NCI-H446 treated with DMSO at 0.1 percent for 48 hours (cell line): ENCODE measurements around the gene KCTD5.
A peak's percentile ranks its signal among the peaks of the same experiment; 100 is the strongest.
"Not testable (repeated sequence)": the region's sequence is repeated elsewhere in the genome, so short reads cannot be mapped to it uniquely, and the experiment has no call there.

Experiments used
- DNase-seq: peaks from one replicate; lab custom pipeline; 2025; lab: John Stamatoyannopoulos, UW

Gene KCTD5

GRCh38 chr16:2710021-2710710 lies 27.8 kb downstream of the KCTD5 start:
- no peak for DNase-seq

DNA sequence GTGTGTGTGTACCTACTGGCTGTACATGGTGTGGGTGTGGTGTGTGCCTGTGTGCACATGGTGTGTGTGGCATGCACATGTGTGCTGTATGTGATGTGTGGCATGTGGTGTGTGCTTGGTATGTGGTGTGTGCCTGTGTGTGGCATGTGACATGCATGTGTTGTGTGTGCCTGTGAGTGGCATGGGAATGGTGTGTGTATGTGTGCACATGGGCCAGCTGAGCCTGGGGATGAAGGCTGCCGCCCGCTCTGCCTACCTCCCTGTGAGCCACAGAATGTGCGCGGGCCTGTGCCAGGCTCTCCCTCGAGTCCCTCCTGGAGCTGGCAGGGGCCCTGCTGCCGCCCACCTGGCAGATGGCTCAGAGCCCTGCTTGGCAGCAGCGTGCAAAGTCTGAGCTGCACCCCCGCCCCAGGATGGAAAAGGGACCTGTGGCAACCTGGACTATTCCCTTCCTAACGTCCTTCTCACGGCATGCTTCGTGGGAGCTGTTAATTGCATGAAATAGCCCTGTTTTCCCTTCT lies 28.4 kb downstream of the KCTD5 start:
- DNase-seq: peak; percentile 2

DNA sequence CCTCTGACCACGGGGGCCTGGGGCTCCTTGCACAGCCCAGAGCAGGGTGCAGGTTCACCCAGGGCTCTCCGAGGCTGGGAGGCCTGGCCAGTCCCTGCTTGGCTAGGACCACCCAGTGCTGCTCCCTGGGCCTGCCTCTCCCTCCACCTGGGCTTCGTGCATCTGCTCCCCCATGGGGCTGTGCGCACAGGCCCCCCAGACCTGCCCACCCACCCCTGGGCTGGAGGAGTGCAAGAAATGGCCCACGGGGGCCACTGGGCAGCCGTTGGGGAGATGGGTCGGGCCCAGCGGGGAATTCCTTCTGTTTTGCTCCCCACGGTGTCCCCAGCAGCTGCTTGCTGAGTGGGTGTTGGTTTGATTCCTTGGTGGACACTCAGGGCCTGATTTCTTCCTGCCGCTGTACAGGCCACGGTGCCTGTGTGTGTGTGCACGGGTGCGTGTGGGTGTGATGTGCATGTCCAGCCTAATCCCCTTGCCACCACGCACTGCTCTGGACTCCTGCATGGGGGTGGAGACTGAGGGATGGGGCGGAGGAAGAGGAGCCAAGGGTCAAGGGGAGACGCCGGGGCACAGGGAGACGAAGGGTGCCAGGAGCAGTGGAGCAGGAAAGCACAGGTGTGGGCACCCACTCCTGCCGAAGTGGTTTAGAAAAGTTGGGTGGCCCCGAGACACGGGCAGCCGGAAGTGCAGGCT lies 29.2 kb downstream of the KCTD5 start:
- DNase-seq: no peak

- DNase-seq: no peak
Observed at GRCh38 chr16:2712063-2712441, 29.7 kb downstream of the KCTD5 start.

GRCh38 chr16:2712546-2712945 lies 30.2 kb downstream of the KCTD5 start:
- no peak for DNase-seq

GRCh38 chr16:2713523-2713922 lies 31.2 kb downstream of the KCTD5 start:
- DNase-seq: no peak

- DNase-seq: no peak
Observed at GRCh38 chr16:2713985-2714774, 31.9 kb downstream of the KCTD5 start.

DNA sequence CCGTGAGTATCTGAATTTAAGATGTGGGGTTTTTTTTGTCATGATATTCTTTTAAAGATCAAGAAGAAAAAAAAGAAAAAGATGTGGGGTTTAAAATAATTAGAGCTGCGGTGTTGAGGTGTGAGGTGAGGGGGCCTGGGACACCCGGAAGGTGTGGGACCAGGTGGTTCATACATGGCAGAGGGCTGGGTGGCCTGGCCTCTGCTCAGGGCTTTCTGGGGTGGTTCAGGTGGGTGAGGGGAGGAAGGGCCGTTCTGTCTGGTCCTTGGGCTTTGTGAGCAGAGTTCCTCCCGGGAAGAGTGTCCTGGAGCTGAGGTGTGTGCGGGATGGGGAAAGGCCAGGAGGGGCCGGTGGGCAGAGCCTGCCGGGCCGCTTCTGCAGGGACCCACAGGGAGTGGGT lies 32.7 kb downstream of the KCTD5 start:
- no peak for DNase-seq

DNA sequence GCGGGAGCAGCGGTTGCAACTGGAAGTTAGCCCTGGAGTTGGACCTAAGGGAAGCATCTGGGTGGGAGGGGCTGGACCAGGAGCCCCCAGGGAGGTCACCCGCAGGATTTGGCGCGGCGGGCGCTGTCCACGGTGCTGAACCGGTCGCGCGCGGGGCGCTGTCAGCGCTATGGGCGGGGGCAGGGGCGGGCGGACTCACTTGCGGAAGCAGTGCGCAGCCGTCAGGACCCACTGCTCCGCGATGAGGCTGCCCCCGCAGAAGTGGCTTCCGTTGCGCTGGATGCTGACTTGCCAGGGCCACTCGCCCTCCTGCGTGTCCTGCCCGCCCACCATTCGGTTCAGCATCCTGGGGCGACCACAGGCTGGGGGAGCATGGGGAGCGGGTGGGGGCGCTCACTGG lies 33.2 kb downstream of the KCTD5 start:
- DNase-seq: no peak

GRCh38 chr16:2715966-2716885 lies 33.9 kb downstream of the KCTD5 start:
- no peak for DNase-seq

- no peak for DNase-seq
Observed at GRCh38 chr16:2716948-2717347, 34.6 kb downstream of the KCTD5 start.

DNA sequence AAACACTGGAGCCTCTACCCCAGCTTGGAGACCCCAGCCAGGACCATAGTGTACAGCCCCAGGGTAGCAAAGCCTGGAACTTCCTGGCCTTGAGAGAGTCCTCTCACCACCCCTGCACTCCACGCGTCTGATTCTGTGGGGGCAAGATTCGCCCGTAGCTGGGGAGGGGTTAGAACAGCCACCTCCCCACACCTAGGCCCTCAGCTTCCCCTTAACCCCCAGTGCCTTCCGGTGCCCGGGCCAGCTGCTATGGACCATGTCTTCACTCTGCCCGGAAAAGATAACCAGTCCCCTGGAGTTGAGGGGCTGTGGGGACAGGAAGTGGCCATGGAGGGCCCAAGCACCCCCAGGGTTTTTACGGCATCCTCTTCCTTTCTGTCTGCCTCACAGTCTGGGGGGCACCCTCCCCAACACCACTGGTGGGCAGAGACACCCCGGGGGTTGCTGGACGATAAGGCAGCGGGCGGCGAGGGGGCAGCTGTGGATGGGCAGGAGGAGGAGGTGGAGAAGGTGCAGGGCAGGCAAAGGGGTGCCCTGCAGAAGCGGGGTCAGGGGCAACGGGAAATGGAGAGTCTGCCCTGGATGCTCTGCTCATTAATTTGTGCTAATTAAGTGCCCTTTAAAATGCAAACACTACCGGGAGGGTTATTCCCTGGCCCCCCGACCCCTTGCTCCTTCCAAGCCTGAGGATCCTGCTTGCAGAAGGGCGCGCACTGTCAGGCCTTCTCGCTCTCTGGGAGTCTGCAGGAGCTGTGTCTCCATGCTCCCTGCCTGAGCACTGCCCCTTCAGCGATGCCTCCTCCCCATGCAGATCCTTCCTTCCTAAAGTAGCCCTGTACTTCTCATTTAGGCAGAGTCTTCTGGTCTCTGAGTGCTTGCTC lies 35.3 kb downstream of the KCTD5 start:
- DNase-seq: no peak

GRCh38 chr16:2719328-2720063 lies 37.2 kb downstream of the KCTD5 start:
- DNase-seq: no peak

- DNase-seq: no peak
Observed at GRCh38 chr16:2720064-2720457, 37.7 kb downstream of the KCTD5 start, which contains the start of gene PRSS27. Gene PRSS27 (minus strand): TSS chr16:2720224. CDS start chr16:2720160, 64 bp downstream.

DNA sequence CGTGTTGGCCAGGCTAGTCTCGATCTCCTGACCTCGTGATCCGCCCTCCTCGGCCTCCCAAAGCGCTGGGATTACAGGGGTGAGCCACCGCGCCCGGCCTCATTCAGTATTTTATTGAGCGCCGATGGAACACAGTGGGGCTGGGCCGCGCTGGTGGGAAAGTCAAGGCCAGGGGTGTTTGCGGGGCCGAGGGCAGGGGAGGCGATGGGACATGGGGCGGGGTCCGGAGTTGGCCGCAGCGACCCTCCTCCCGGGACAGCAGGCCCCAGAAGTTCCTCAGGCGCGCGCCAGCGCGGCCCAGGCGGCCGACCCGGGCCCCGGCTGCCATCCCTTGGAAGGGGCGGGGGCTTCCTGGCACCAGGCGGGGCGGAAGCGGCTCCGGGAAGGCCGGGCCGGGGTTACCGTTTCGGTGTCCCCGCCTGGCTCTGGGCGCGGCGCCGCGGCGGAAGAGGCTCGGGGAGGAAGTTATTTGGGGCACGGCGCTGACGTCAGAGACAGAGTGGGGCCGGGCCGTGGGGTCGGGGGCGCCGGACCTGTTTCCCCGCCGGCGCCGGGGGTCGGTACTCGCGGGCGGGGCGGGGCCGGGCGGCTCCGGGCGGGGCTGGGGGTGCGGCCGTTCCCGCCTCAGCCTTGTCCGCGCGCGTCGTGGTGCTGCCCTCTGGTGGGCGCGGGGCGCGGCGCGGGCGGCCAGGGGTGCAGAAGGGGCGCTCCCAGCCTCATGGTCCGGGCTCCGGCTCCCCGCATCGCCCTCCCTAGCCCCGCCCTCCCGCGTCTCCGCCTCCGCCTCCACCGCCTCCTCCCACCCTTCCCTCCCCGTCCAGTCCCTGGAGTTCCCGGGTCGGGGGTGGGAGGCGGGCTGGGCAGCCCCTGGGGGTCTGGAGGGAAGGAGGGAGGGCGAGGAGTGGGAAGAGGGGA lies 38.7 kb downstream of the KCTD5 start:
- peak; percentile 51 for DNase-seq

DNA sequence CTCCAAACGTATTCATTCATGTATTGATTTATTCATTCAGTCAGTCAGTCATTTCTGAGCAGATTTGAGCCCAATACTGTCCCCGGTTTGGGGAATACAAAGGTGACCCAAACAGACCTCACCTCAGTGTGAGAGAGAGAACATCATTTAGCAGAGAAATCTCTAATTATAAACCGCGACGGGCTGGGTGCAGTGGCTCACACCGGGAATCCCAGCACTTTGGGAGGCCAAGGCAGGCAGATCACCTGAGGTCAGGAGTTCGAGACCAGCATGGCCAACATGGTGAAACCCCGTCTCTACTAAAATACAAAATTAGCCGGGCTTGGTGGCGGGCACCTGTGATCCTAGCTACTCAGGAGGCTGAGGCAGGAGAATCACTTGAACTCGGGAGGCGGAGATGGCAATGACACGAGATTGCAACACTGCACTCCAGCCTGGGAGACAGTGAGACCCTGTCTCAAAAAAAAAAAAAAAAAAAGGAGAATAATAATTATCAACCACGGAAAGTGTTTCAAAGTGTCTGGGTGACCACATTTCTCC lies 39.4 kb downstream of the KCTD5 start:
- not testable (repeated sequence) for DNase-seq

- DNase-seq: no peak
Observed at GRCh38 chr16:2724088-2724676, 41.9 kb downstream of the KCTD5 start.

DNA sequence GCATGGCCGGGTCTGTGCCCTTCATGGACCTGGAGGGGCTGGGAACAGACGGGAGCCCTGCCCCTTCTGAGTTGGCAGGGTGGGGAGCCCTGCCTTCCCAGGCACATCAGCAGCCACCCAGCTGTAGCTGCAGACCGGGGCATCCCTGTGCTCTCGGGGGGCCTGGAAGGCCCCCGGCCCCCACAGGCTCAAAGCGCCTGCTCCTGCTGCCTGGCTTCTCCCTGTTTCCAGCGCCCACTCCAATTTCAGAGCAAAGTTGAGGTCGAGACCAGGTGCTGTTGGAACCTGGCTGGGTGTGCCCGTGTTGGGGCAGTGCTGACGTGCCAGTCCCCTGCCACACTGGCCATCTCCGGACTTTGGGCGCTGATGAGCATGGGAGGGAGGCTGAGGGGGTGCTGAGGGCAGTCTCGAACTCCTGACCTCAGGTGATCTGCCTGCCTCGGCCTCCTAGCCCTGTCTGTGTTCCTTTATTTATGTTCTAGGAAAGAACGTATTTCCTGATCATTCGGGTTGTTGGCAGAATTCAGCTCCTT lies 42.6 kb downstream of the KCTD5 start:
- DNase-seq: no peak
